Vagina (tissue), 2 donors: ENCODE results near the gene PIEZO2. TPM values are rescaled to one million over a fixed set of nuclear protein-coding genes. Genes with fewer than 3 reads are reported as not detected.

Experiments used
- DNase-seq, 2 donors: peaks; one replicate each; pipeline ENCODE4 v3.0.0-alpha.2; 2017; ENCODE audit errors: extremely low spot score in 2 of 2
- H3K27ac ChIP-seq: fragments of 200-600 bp; sonication (generic); one replicate; pipeline ENCODE4 v1.5.1; 2019
- H3K27me3 ChIP-seq: fragments of 200-600 bp; sonication (generic); one replicate; pipeline ENCODE4 v1.5.1; 2019
- H3K36me3 ChIP-seq, 2 donors: fragments of 200-600 bp; sonication (generic); one replicate each; pipeline ENCODE4 v1.5.1; 2017 to 2019
- H3K4me1 ChIP-seq: fragments of 200-600 bp; sonication (generic); one replicate; pipeline ENCODE4 v1.5.1; 2019
- H3K4me3 ChIP-seq, 2 donors: fragments of 200-600 bp; sonication (generic); 1 replicate in 1 of 2; 2 replicates in 1 of 2; pipeline ENCODE4 v1.5.1; 2016 to 2019
- H3K9me3 ChIP-seq: fragments of 200-600 bp; sonication (generic); one replicate; pipeline ENCODE4 v1.5.1; 2019
- CTCF ChIP-seq, 3 experiments: fragments of 450-650 bp in 2 of 3; fragments of 200-600 bp in 1 of 3; sonication (generic) in 1 of 3; IDR thresholded peaks; one replicate each; pipeline ENCODE4 v1.5.1; 2017 to 2019; ENCODE audit warnings: antibody characterized with exemption in 3 of 3, mild to moderate bottlenecking in 2 of 3, moderate library complexity in 2 of 3
- POLR2A ChIP-seq, 2 donors: fragments of 450-650 bp; IDR thresholded peaks; one replicate each; pipeline ENCODE4 v1.6.1; 2017; ENCODE audit warnings: antibody characterized with exemption in 2 of 2, mild to moderate bottlenecking in 2 of 2, moderate library complexity in 2 of 2
- POLR2AphosphoS5 ChIP-seq, 2 donors: sonication (generic); formaldehyde crosslinking; IDR thresholded peaks; one replicate each; pipeline ENCODE4 v1.9.0; 2017; ENCODE audit warnings: antibody characterized with exemption in 2 of 2, mild to moderate bottlenecking in 2 of 2, low read depth in 1 of 2; ENCODE audit not compliant: insufficient read depth in 1 of 2
- intact Hi-C: fragments of 100-400 bp; cut with DNase I; formaldehyde crosslinking; loops from one replicate; pipeline ENCODE4 v1.15.1; 2023
- total RNA-seq: library from RNA; depleted of rRNA; stranded (reverse); fragments of >200 nt; gene quantifications from one replicate; pipeline ENCODE4 v1.2.3, GENCODE V29; 2016

Gene PIEZO2
- total RNA-seq, 1 donor from 2014 or later: 5.9 TPM

GRCh38 chr18:10851824-10852319 is 297.5 kb downstream of the PIEZO2 start:
- TF ChIP-seq POLR2A (IDR thresholded peaks at IDR 0.05): no peak
- TF ChIP-seq CTCF (IDR thresholded peaks at IDR 0.05): peak; percentile 53 to 78 (median 66)
- TF ChIP-seq POLR2AphosphoS5 (IDR thresholded peaks at IDR 0.05; ENCODE audit: insufficient read depth in 1 of 2, low read depth in 1 of 2): no peak
- Histone ChIP-seq H3K36me3 (no peaks in the 10 kb centered on the region), H3K27ac (no peak overlapping the region), H3K9me3 (no peaks in the 10 kb centered on the region), H3K4me3 (no peak overlapping the region), H3K27me3 (no peaks in the 10 kb centered on the region), H3K4me1 (no peaks in the 10 kb centered on the region)
- intact Hi-C loops: loop anchor here (5.0 kb wide), 3 partner anchors 190 to 700 kb away; no protein-coding TSS in a partner anchor
- DNase-seq: no peak

GRCh38 chr18:10850840-10851239 is 298.5 kb downstream of the PIEZO2 start:
- no peaks in the 10 kb centered on the region for H3K36me3 ChIP-seq
- no peaks in the 10 kb centered on the region for H3K27me3 ChIP-seq
- intact Hi-C loops: loop anchor here (5.0 kb wide), 3 partner anchors 191 to 701 kb away; no protein-coding TSS in a partner anchor
- no peaks in the 10 kb centered on the region for H3K9me3 ChIP-seq
- H3K4me3 ChIP-seq: no peak overlapping the region
- TF ChIP-seq CTCF (IDR thresholded peaks at IDR 0.05) (no peak), POLR2A (IDR thresholded peaks at IDR 0.05) (no peak), POLR2AphosphoS5 (IDR thresholded peaks at IDR 0.05; ENCODE audit: insufficient read depth in 1 of 2, low read depth in 1 of 2) (no peak)
- DNase-seq: no peak
- no peak overlapping the region for H3K27ac ChIP-seq
- H3K4me1 ChIP-seq: no peaks in the 10 kb centered on the region

- H3K27me3 ChIP-seq: no peaks in the 10 kb centered on the region
- intact Hi-C loops: loop anchor here (5.0 kb wide), 3 partner anchors 192 to 702 kb away; no protein-coding TSS in a partner anchor
- H3K27ac ChIP-seq: no peak overlapping the region
- no peaks in the 10 kb centered on the region for H3K4me1 ChIP-seq
- no peak overlapping the region for H3K4me3 ChIP-seq
- TF ChIP-seq POLR2A (IDR thresholded peaks at IDR 0.05): no peak
- no peak for TF ChIP-seq CTCF (IDR thresholded peaks at IDR 0.05)
- TF ChIP-seq POLR2AphosphoS5 (IDR thresholded peaks at IDR 0.05; ENCODE audit: insufficient read depth in 1 of 2, low read depth in 1 of 2): no peak
- H3K9me3 ChIP-seq: no peaks in the 10 kb centered on the region
- H3K36me3 ChIP-seq: no peaks in the 10 kb centered on the region
- DNase-seq: no peak
Measured at GRCh38 chr18:10850216-10850615, 299.2 kb downstream of the PIEZO2 start.

DNA sequence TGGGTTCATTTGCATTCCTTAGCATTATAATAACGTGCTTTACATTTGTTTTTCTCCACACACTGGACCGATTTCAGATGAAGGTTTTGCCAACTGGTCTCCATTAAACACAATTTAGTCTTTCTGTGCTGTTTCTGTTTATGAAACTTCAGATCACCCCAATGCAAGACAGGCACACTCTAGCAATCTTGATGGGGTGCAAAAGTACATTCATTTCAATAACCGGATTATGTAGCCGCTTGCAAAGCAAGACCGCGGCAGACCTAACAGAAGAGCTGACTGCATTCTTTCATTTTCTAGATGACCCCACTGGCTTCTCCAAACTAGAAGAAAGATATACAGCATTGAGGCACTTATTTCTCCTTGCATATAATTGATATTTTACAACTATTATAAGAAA is 301.5 kb downstream of the PIEZO2 start:
- no peaks in the 10 kb centered on the region for H3K36me3 ChIP-seq
- no peak overlapping the region for H3K27ac ChIP-seq
- H3K4me3 ChIP-seq: no peak overlapping the region
- H3K27me3 ChIP-seq: no peaks in the 10 kb centered on the region
- no peaks in the 10 kb centered on the region for H3K4me1 ChIP-seq
- no peaks in the 10 kb centered on the region for H3K9me3 ChIP-seq
- TF ChIP-seq POLR2A (IDR thresholded peaks at IDR 0.05) (no peak), CTCF (IDR thresholded peaks at IDR 0.05) (no peak), POLR2AphosphoS5 (IDR thresholded peaks at IDR 0.05; ENCODE audit: insufficient read depth in 1 of 2, low read depth in 1 of 2) (no peak)
- intact Hi-C loops: no loop called here
- no peak for DNase-seq

GRCh38 chr18:10847408-10847790 is 302.0 kb downstream of the PIEZO2 start:
- TF ChIP-seq POLR2AphosphoS5 (IDR thresholded peaks at IDR 0.05; ENCODE audit: insufficient read depth in 1 of 2, low read depth in 1 of 2) (no peak), POLR2A (IDR thresholded peaks at IDR 0.05) (no peak), CTCF (IDR thresholded peaks at IDR 0.05) (no peak)
- Histone ChIP-seq H3K27ac (no peak overlapping the region), H3K4me1 (no peaks in the 10 kb centered on the region), H3K36me3 (no peaks in the 10 kb centered on the region), H3K4me3 (no peak overlapping the region), H3K9me3 (no peaks in the 10 kb centered on the region), H3K27me3 (no peaks in the 10 kb centered on the region)
- intact Hi-C loops: no loop called here
- DNase-seq: no peak
